Measurements from ENCODE around the gene TRAPPC2.

Gene TRAPPC2

GRCh38 chrX:13734278-13735172 is at the start of gene TRAPPC2, which contains the start of gene OFD1:
TSS of gene TRAPPC2 (minus strand) at chrX:13734620. CDS start at chrX:13719963, 14,657 bp downstream.
TSS of gene OFD1 (plus strand) at chrX:13734748. CDS start at chrX:13735072, 324 bp downstream.
- peak; percentile 82 for DNase-seq

GRCh38 chrX:13780868-13781427 is 46.5 kb upstream of the TRAPPC2 start:
- no peak for DNase-seq

GRCh38 chrX:13778916-13779315 is 44.5 kb upstream of the TRAPPC2 start:
- DNase-seq = no peak

- DNase-seq = no peak
Measured at GRCh38 chrX:13776387-13776786, 42.0 kb upstream of the TRAPPC2 start.

GRCh38 chrX:13775837-13776236 is 41.4 kb upstream of the TRAPPC2 start:
- DNase-seq = no peak

GRCh38 chrX:13774696-13775095 is 40.3 kb upstream of the TRAPPC2 start:
- DNase-seq = peak; percentile 46

GRCh38 chrX:13770013-13770535 is 35.7 kb upstream of the TRAPPC2 start:
- no peak for DNase-seq

- DNase-seq = no peak
Measured at GRCh38 chrX:13768939-13769338, 34.5 kb upstream of the TRAPPC2 start.

GRCh38 chrX:13764765-13765164 is 30.3 kb upstream of the TRAPPC2 start:
- peak; percentile 13 for DNase-seq

GRCh38 chrX:13764281-13764680 is 29.9 kb upstream of the TRAPPC2 start:
- DNase-seq = no peak

GRCh38 chrX:13763489-13763888 is 29.1 kb upstream of the TRAPPC2 start:
- no peak for DNase-seq

GRCh38 chrX:13761606-13762414 is 27.4 kb upstream of the TRAPPC2 start:
- DNase-seq = no peak

- no peak for DNase-seq
Measured at GRCh38 chrX:13760426-13760825, 26.0 kb upstream of the TRAPPC2 start.

GRCh38 chrX:13759152-13759718 is 24.8 kb upstream of the TRAPPC2 start:
- no peak for DNase-seq

- DNase-seq = no peak
Measured at GRCh38 chrX:13756381-13756780, 22.0 kb upstream of the TRAPPC2 start.

GRCh38 chrX:13755254-13755653 is 20.8 kb upstream of the TRAPPC2 start:
- no peak for DNase-seq

GRCh38 chrX:13754765-13755164 is 20.3 kb upstream of the TRAPPC2 start:
- no peak for DNase-seq

- peak; percentile 36 for DNase-seq
Measured at GRCh38 chrX:13752646-13753045, 18.2 kb upstream of the TRAPPC2 start.

- no peak for DNase-seq
Measured at GRCh38 chrX:13752141-13752540, 17.7 kb upstream of the TRAPPC2 start.

- DNase-seq = no peak
Measured at GRCh38 chrX:13750812-13751211, 16.4 kb upstream of the TRAPPC2 start.

GRCh38 chrX:13750204-13750603 is 15.8 kb upstream of the TRAPPC2 start:
- DNase-seq = peak; percentile 13

- DNase-seq = no peak
Measured at GRCh38 chrX:13748486-13748885, 14.1 kb upstream of the TRAPPC2 start.

- peak; percentile 13 for DNase-seq
Measured at GRCh38 chrX:13747836-13748235, 13.4 kb upstream of the TRAPPC2 start.

Data from NCI-H524 treated with DMSO at 0.1 percent for 48 hours (cell line).